Tongue (tissue), 2 donors: ENCODE measurements around the gene BLCAP. TPM values are rescaled to one million over a fixed set of nuclear protein-coding genes. Genes with fewer than 3 reads are reported as not detected.
"Not testable (repeated sequence)": the region's sequence is repeated elsewhere in the genome, so short reads cannot be mapped to it uniquely, and the experiment has no call there.

Experiments
- DNase-seq: peaks from one replicate; pipeline ENCODE4 v3.0.0-alpha.2; 2015
- total RNA-seq: library from RNA; depleted of rRNA; stranded (reverse); fragments of >200 nt; gene quantifications from one replicate; pipeline ENCODE4 v1.2.3, GENCODE V29; 2014

Gene BLCAP
- total RNA-seq, 1 donor from 2014 or later: 149 TPM

- DNase-seq: no peak
Observed at GRCh38 chr20:37479925-37480691, 47.6 kb downstream of the BLCAP start.

DNA sequence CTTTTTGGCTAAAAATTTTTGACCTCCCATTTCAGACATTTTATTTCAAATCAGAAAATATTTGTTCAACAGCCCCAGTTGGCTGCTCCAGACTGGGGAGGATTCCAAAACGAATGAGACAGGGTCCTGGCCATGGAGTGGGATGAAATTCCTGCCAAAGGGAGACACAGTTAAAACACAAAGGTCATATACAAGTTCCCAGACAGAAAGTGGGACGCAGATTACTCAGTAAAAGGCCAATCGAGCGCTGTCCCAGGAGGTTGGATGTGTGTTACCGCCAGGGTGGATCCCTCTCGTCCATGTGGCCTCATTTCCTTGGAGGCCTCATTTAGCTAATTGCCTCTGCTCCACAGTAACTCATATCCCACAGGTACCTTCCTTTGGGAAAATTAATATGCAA is 48.4 kb downstream of the BLCAP start:
- DNase-seq: no peak

- DNase-seq: no peak
Observed at GRCh38 chr20:37477041-37477440, 50.6 kb downstream of the BLCAP start.

DNA sequence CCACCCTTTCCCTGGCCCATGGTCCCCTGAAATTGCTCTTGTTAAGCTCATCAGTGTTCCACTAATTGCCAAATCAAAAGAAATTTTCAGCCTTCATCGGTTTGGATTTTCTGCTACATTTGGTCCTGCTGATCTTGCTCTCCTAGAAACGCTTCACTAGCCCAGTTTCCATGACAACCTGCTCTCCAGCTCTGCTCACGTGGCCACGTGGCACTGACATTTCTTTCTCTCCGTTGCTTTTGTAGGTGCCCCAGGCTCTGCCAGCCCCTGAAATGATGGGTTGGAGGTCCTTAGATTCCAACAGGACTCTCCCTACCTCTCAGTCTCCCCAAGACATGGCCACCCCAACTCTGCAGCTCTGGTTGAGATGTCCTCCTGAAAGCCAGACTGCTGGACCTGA is 52.4 kb downstream of the BLCAP start:
- DNase-seq: no peak

DNA sequence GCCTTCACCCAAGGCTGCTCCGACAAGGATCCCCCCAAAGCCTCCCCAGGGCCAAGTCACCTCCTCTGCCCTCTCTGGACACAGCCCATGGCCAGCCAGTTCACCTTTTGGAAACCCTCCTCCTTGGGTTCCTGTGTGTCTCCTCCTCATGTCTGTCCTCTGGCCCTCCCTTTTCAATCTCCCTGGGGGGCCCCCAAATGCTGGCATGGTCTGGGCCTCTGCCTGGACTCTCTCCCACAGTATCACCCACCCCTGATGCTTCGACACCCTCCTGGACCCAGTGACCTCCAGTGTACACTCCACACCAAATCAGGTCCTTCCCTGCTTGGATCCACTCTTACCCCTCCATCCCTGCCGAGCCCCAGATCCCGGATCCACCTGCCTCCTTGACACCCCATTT is 53.3 kb downstream of the BLCAP start:
- no peak for DNase-seq

GRCh38 chr20:37473249-37474000 is 54.3 kb downstream of the BLCAP start:
- peak; percentile 69 for DNase-seq

DNA sequence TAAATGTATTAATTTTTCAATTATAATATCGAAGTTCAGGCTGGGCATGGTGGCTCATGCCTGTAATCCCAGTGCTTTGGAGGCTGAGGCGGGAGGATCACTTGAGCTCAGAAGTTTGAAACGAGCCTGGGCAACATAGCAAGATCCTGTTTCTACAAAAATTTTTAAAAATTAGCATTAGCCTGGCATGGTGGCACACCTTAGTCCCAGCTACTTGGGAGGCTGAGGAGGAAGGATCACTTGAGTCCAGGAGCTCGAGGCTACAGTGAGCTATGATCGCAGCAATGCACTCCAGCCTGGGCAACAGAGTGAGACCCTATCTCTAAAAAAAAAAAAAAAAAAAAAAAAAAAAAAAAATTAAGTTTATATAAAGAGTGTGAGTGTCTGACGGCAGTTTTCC is 55.2 kb downstream of the BLCAP start:
- DNase-seq: not testable (repeated sequence)

DNA sequence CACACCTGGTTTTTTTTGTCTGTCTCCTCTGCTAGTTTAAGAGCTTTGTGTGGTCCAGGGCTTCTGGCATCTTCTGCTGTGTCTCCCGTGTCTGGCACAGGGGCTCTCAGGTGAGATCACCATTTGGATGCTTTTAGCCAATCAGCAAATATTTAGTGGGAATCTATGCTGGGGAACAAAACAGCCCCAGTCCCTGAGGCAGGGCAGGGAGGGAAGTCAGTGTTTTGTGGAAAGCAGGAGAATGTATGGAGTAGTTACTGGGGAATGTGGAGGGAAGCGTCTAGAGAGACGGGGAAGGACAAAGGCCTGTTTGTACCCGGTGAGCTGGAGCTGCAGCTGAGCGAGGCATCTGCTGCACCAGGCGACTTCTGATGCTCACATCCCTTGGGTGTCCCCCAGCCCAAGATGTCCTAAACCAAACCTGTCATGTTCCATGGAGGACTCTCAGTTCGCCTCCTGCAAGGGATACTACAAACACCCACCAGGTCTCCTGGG is 55.9 kb downstream of the BLCAP start:
- DNase-seq: peak; percentile 50

- not testable (repeated sequence) for DNase-seq
Observed at GRCh38 chr20:37470190-37470589, 57.5 kb downstream of the BLCAP start.

DNA sequence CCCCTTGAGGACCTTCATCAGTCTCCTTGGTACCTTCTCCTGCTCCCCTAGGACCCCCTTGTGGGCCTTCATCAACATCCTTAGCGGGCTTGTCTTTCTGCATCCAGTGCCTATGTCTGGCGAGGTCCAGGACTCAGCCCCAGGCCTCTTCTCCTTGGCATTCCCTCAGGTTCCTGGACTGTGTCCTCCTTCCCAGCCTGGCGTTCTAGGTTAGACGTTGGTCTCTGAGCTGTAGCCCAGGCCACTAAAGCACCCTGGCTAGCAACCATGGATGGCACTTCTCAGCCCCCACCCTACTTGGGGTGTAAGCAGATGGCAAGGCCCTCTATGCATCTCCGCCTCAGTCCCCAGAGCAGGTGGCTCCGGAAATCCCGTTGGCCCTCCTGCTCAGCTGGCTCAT is 58.1 kb downstream of the BLCAP start:
- no peak for DNase-seq

- DNase-seq: no peak
Observed at GRCh38 chr20:37468886-37469285, 58.8 kb downstream of the BLCAP start.

Other genes starting within 250 kb of the BLCAP start
- 23.3 TPM for gene MANBAL, start 238.2 kb downstream of the BLCAP start, total RNA-seq
- gene SRC, start 181.7 kb downstream of the BLCAP start, total RNA-seq: 54.3 TPM
- 24.1 TPM for gene NNAT, start 6.6 kb downstream of the BLCAP start, total RNA-seq
- 40.2 TPM for gene CTNNBL1, start 166.2 kb upstream of the BLCAP start, total RNA-seq